ENCODE measurements around the gene NEK1. TPM values are rescaled to one million over a fixed set of nuclear protein-coding genes. Genes with fewer than 3 reads are reported as not detected.

NEK1 gene
- polyA plus RNA-seq, 1 donor from 2014 or later = 17.1 TPM

- Histone ChIP-seq H4K20me1 (ENCODE audit: insufficient read depth) (no peaks in the 10 kb centered on the region), H3K79me2 (replicated peaks; ENCODE audit: insufficient read depth, low read length) (no peaks in the 10 kb centered on the region), H3K27me3 (ENCODE audit: insufficient read depth, low read depth, low read length) (no peaks in the 10 kb centered on the region), H3K4me2 (ENCODE audit: low read length) (no peak overlapping the region), H3K36me3 (ENCODE audit: insufficient read depth, low read length) (no peaks in the 10 kb centered on the region), H3K9ac (ENCODE audit: low read length) (no peak overlapping the region), H3K4me3 (ENCODE audit: low read length) (no peak overlapping the region), H3K9me2 (ENCODE audit: insufficient read depth, low read length) (no peaks in the 10 kb centered on the region), H2AFZ (ENCODE audit: low read depth, low read length) (no peak overlapping the region), H3K27ac (ENCODE audit: low read length) (no peak overlapping the region), H3K9me3 (ENCODE audit: low read length) (no peaks in the 10 kb centered on the region), H3F3A (ENCODE audit: insufficient read depth, low read length, poor library complexity, severe bottlenecking) (no peaks in the 10 kb centered on the region)
- no peak for TF ChIP-seq EP300 (conservative IDR thresholded peaks at IDR 0.05; ENCODE audit: poor library complexity, severe bottlenecking)
- TF ChIP-seq EZH2 (IDR thresholded peaks at IDR 0.05; ENCODE audit: borderline replicate concordance, insufficient read depth, low read length, poor library complexity, severe bottlenecking) = no peak
- no peak for TF ChIP-seq TAF1 (IDR thresholded peaks at IDR 0.05; ENCODE audit: low read depth)
- TF ChIP-seq POLR2AphosphoS5 (IDR thresholded peaks at IDR 0.05) = no peak
These were observed 11.2 kb downstream of the NEK1 start for GRCh38 chr4:169601016-169601771.

GRCh38 chr4:169594560-169595195 is 17.7 kb downstream of the NEK1 start:
- no peak overlapping the region for H3K4me2 ChIP-seq (ENCODE audit: low read length)
- no peak for TF ChIP-seq REST (IDR thresholded peaks at IDR 0.05; ENCODE audit: borderline replicate concordance)
- no peak for TF ChIP-seq SMC3 (conservative IDR thresholded peaks at IDR 0.05; ENCODE audit: poor library complexity)
- no peak for TF ChIP-seq MXI1 (conservative IDR thresholded peaks at IDR 0.05; ENCODE audit: poor library complexity, severe bottlenecking)
- no peak for TF ChIP-seq POLR2AphosphoS5 (IDR thresholded peaks at IDR 0.05)
- no peak for TF ChIP-seq EZH2 (IDR thresholded peaks at IDR 0.05; ENCODE audit: borderline replicate concordance, insufficient read depth, low read length, poor library complexity, severe bottlenecking)
- TF ChIP-seq TAF1 (IDR thresholded peaks at IDR 0.05; ENCODE audit: low read depth) = no peak
- no peaks in the 10 kb centered on the region for H3K79me2 ChIP-seq (replicated peaks; ENCODE audit: insufficient read depth, low read length)
- no peaks in the 10 kb centered on the region for H3K9me2 ChIP-seq (ENCODE audit: insufficient read depth, low read length)
- H2AFZ ChIP-seq (ENCODE audit: low read depth, low read length) = no peak overlapping the region
- no peaks in the 10 kb centered on the region for H3K36me3 ChIP-seq (ENCODE audit: insufficient read depth, low read length)
- H3K9ac ChIP-seq (ENCODE audit: low read length) = no peak overlapping the region
- H3K27ac ChIP-seq (ENCODE audit: low read length) = no peak overlapping the region
- H3F3A ChIP-seq (ENCODE audit: insufficient read depth, low read length, poor library complexity, severe bottlenecking) = no peaks in the 10 kb centered on the region
- H4K20me1 ChIP-seq (ENCODE audit: insufficient read depth) = no peaks in the 10 kb centered on the region
- no peaks in the 10 kb centered on the region for H3K27me3 ChIP-seq (ENCODE audit: insufficient read depth, low read depth, low read length)
- no peaks in the 10 kb centered on the region for H3K9me3 ChIP-seq (ENCODE audit: low read length)
- H3K4me3 ChIP-seq (ENCODE audit: low read length) = no peak overlapping the region

GRCh38 chr4:169593050-169593560 is 19.3 kb downstream of the NEK1 start:
- H3K4me2 ChIP-seq (ENCODE audit: low read length) = no peak overlapping the region
- no peaks in the 10 kb centered on the region for H3K36me3 ChIP-seq (ENCODE audit: insufficient read depth, low read length)
- H3F3A ChIP-seq (ENCODE audit: insufficient read depth, low read length, poor library complexity, severe bottlenecking) = no peaks in the 10 kb centered on the region
- H3K9me2 ChIP-seq (ENCODE audit: insufficient read depth, low read length) = no peaks in the 10 kb centered on the region
- H2AFZ ChIP-seq (ENCODE audit: low read depth, low read length) = no peak overlapping the region
- no peaks in the 10 kb centered on the region for H3K27me3 ChIP-seq (ENCODE audit: insufficient read depth, low read depth, low read length)
- no peak overlapping the region for H3K9ac ChIP-seq (ENCODE audit: low read length)
- no peaks in the 10 kb centered on the region for H4K20me1 ChIP-seq (ENCODE audit: insufficient read depth)
- H3K4me3 ChIP-seq (ENCODE audit: low read length) = no peak overlapping the region
- no peaks in the 10 kb centered on the region for H3K9me3 ChIP-seq (ENCODE audit: low read length)
- TF ChIP-seq EZH2 (IDR thresholded peaks at IDR 0.05; ENCODE audit: borderline replicate concordance, insufficient read depth, low read length, poor library complexity, severe bottlenecking) (no peak), REST (IDR thresholded peaks at IDR 0.05; ENCODE audit: borderline replicate concordance) (no peak), MXI1 (conservative IDR thresholded peaks at IDR 0.05; ENCODE audit: poor library complexity, severe bottlenecking) (no peak), RAD21 (conservative IDR thresholded peaks at IDR 0.05) (no peak), CTCF (IDR thresholded peaks at IDR 0.05; ENCODE audit: poor library complexity, severe bottlenecking) (no peak), EP300 (conservative IDR thresholded peaks at IDR 0.05; ENCODE audit: poor library complexity, severe bottlenecking) (no peak), POLR2AphosphoS5 (IDR thresholded peaks at IDR 0.05) (no peak), TAF1 (IDR thresholded peaks at IDR 0.05; ENCODE audit: low read depth) (no peak), SMC3 (conservative IDR thresholded peaks at IDR 0.05; ENCODE audit: poor library complexity) (no peak)
- no peaks in the 10 kb centered on the region for H3K79me2 ChIP-seq (replicated peaks; ENCODE audit: insufficient read depth, low read length)
- H3K27ac ChIP-seq (ENCODE audit: low read length) = no peak overlapping the region
